Measurements from ENCODE around the gene MYEOV.

Gene MYEOV

GRCh38 chr11:69287968-69288882, 5.7 kb upstream of the MYEOV start:
- TF ChIP-seq CTCF (IDR thresholded peaks at IDR 0.05): no peak
- peaks cover 0 to 3% of the 10 kb centered on the region in 2 donors for H3K27me3 ChIP-seq
- DNase-seq: no peak
- no peak overlapping the region for H3K27ac ChIP-seq
- H3K4me1 ChIP-seq: no peaks in the 10 kb centered on the region
- no peaks in the 10 kb centered on the region for H3K9me3 ChIP-seq
- intact Hi-C loops (cut with DNase I; ENCODE audit: low total_unique reads): no loop called here
- no peak overlapping the region for H3K4me3 ChIP-seq
- H3K36me3 ChIP-seq: no peaks in the 10 kb centered on the region

GRCh38 chr11:69288883-69289242, 5.1 kb upstream of the MYEOV start:
- peaks cover 0 to 3% of the 10 kb centered on the region in 2 donors for H3K27me3 ChIP-seq
- intact Hi-C loops (cut with DNase I; ENCODE audit: low total_unique reads): no loop called here
- no peak for TF ChIP-seq CTCF (IDR thresholded peaks at IDR 0.05)
- H3K4me3 ChIP-seq: no peak overlapping the region
- H3K9me3 ChIP-seq: no peaks in the 10 kb centered on the region
- H3K4me1 ChIP-seq: no peaks in the 10 kb centered on the region
- no peak for DNase-seq
- no peaks in the 10 kb centered on the region for H3K36me3 ChIP-seq
- no peak overlapping the region for H3K27ac ChIP-seq

DNA sequence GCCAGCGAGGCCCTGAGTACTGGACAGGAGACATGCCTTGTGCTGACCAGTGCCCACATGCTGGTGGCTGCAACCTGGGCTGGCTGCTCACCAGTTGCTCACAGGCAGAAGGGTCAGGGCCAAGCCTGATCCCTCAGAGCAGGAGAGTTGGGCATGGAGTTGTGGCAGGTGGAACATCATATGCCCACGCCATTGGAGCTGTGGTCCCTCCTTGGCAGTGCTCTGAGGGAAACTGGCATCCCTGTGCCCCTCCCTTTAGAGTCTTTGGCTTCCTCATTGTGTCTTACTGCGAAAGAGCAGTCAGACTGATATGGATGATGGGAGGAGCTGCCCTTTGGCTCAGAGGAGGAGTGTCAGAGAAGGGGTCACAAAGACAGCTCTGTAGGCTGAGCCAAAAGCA, 3.1 kb upstream of the MYEOV start:
- H3K4me1 ChIP-seq: peaks cover 0 to 1% (median 0%) of the 10 kb centered on the region in 4 donors
- H3K4me3 ChIP-seq: no peak overlapping the region
- intact Hi-C loops (cut with DNase I; ENCODE audit: low total_unique reads): loop anchor here (10.0 kb wide), 1 partner anchor 176 kb away; no protein-coding TSS in a partner anchor
- DNase-seq: no peak
- no peak for TF ChIP-seq CTCF (IDR thresholded peaks at IDR 0.05)
- H3K9me3 ChIP-seq: no peaks in the 10 kb centered on the region
- no peaks in the 10 kb centered on the region for H3K36me3 ChIP-seq
- no peaks in the 10 kb centered on the region for H3K27me3 ChIP-seq
- H3K27ac ChIP-seq: no peak overlapping the region

DNA sequence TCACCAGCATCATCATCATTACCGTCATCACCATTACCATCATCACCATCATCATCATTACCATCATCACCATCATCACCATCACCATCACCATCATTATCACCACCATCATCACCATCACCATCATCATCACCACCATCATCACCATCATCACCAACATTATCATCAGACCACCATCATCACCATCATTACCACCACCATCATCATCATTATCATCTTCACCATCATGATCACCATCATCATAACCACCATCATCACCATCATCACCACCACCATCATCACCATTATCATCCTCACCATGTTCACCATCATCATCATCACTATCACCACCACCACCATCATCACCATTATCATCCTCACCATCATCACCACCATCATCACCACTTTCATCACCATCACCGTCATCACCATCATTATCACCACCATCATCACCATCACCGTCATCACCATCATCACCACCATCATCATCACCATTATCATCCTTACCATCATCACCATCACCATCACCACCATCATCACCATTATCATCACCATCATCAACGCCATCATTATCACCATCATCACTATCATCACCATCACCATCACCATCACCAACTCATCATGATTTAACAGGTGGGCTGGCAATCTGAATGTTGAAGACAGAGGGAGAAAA, 2.4 kb upstream of the MYEOV start:
- Histone ChIP-seq H3K4me1 (peaks cover 0 to 9% (median 5%) of the 10 kb centered on the region in 4 donors), H3K27ac (no peak overlapping the region), H3K4me3 (no peak overlapping the region), H3K9me3 (no peaks in the 10 kb centered on the region), H3K36me3 (no peaks in the 10 kb centered on the region), H3K27me3 (no peaks in the 10 kb centered on the region)
- intact Hi-C loops (cut with DNase I; ENCODE audit: low total_unique reads): loop anchor here (10.0 kb wide), 1 partner anchor 177 kb away; no protein-coding TSS in a partner anchor
- no peak for DNase-seq
- TF ChIP-seq CTCF (IDR thresholded peaks at IDR 0.05): no peak

- H3K9me3 ChIP-seq: no peaks in the 10 kb centered on the region
- H3K4me1 ChIP-seq: peaks cover 0 to 16% (median 11%) of the 10 kb centered on the region in 4 donors
- DNase-seq: no peak
- intact Hi-C loops (cut with DNase I; ENCODE audit: low total_unique reads): loop anchor here (10.0 kb wide), 1 partner anchor 177 kb away; no protein-coding TSS in a partner anchor
- H3K36me3 ChIP-seq: no peaks in the 10 kb centered on the region
- peak; percentile 69 to 71 for TF ChIP-seq CTCF (IDR thresholded peaks at IDR 0.05)
- no peak overlapping the region for H3K27ac ChIP-seq
- no peaks in the 10 kb centered on the region for H3K27me3 ChIP-seq
- no peak overlapping the region for H3K4me3 ChIP-seq
Measured at GRCh38 chr11:69292221-69292648, 1.7 kb upstream of the MYEOV start.
